GM19035 (cell line): ENCODE results near the gene ZNF793.

ENCODE experiments used
- ATAC-seq: cut with Tn5 transposase; IDR thresholded peaks from one replicate; pipeline ENCODE4 v1.9.1; 2021; ENCODE audit not compliant: unreplicated experiment

ZNF793 gene

GRCh38 chr19:37564624-37565369 lies 58.1 kb downstream of the ZNF793 start:
- ATAC-seq, result no peak

DNA sequence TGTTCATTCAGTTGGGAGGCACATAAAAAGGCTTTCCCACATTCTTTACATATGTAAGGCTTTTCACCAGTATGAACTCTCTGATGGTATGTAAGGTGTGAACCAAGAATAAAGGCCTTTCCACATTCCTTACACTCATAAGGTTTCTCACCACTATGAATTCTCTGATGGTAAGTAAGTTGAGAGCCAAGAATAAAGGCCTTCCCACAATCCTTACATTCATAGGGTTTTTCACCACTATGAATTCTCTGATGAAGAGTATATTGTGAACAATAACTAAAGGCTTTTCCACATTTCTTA lies 58.6 kb downstream of the ZNF793 start:
- no peak for ATAC-seq

GRCh38 chr19:37572203-37572602 lies 65.5 kb downstream of the ZNF793 start:
- no peak for ATAC-seq

DNA sequence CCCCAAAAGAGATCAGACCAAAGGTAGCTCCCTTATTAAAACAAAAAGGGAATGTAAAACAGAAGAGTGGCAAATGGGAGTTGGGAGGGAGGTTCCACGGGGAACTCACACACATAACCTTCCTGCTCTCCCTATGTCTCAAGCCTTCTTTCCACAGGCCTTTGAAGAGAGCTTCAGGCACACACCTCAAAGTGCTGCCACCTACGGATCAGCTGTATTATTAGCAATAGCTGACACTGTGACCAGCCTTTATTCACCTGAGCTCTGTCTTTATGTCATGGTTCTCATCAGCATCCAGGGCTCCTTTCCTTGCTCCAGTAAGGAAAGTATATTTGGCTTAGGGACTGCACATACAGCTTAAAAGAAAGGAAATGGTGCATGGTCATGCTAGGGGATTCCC lies 76.6 kb downstream of the ZNF793 start:
- no peak for ATAC-seq
